LNCAP (cell line): ENCODE data around the gene PRSS33.

Experiments used
- TF ChIP-seq, protein P1 (sequence below): fragments of 450-650 bp; IDR thresholded peaks from 2 replicates; pipeline ENCODE4 v1.5.1; 2017; ENCODE audit warnings: mild to moderate bottlenecking

PRSS33 gene

GRCh38 chr16:2756288-2757015 is 30.9 kb downstream of the PRSS33 start:
- TF ChIP-seq, protein P1, sequence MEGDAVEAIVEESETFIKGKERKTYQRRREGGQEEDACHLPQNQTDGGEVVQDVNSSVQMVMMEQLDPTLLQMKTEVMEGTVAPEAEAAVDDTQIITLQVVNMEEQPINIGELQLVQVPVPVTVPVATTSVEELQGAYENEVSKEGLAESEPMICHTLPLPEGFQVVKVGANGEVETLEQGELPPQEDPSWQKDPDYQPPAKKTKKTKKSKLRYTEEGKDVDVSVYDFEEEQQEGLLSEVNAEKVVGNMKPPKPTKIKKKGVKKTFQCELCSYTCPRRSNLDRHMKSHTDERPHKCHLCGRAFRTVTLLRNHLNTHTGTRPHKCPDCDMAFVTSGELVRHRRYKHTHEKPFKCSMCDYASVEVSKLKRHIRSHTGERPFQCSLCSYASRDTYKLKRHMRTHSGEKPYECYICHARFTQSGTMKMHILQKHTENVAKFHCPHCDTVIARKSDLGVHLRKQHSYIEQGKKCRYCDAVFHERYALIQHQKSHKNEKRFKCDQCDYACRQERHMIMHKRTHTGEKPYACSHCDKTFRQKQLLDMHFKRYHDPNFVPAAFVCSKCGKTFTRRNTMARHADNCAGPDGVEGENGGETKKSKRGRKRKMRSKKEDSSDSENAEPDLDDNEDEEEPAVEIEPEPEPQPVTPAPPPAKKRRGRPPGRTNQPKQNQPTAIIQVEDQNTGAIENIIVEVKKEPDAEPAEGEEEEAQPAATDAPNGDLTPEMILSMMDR = no peak

DNA sequence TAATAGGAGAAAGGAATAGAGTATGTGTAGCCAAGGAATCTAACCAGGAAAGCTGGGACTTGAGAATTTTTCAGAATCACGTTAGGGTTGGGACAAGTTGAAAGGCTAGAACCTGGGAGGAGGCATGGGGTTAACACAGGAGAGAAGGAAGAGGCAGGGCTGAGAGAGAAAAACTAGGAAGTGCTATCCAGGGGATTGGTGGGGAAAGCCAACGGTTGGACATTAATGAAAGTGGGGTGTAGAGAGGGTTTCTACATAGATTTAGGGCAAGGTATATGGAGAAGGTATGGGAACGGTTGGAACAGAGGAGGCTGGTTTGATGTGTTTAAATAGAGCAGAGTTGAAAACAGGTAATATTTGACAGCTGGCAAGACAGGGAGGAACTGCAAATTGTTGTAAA is 32.2 kb downstream of the PRSS33 start:
- TF ChIP-seq, protein P1 = no peak

GRCh38 chr16:2753733-2754020 is 33.7 kb downstream of the PRSS33 start:
- TF ChIP-seq, protein P1 = no peak

GRCh38 chr16:2752850-2753732 is 34.3 kb downstream of the PRSS33 start:
- TF ChIP-seq, protein P1 = no peak

GRCh38 chr16:2752035-2752849 is 35.1 kb downstream of the PRSS33 start, which contains the start of gene SRRM2:
Gene SRRM2, plus strand, starts transcription at chr16:2752638. Its CDS starts 3,727 bp downstream, at chr16:2756365.
- TF ChIP-seq, protein P1 = no peak

- TF ChIP-seq, protein P1 = no peak
Measured at GRCh38 chr16:2751577-2752034, 35.8 kb downstream of the PRSS33 start.

DNA sequence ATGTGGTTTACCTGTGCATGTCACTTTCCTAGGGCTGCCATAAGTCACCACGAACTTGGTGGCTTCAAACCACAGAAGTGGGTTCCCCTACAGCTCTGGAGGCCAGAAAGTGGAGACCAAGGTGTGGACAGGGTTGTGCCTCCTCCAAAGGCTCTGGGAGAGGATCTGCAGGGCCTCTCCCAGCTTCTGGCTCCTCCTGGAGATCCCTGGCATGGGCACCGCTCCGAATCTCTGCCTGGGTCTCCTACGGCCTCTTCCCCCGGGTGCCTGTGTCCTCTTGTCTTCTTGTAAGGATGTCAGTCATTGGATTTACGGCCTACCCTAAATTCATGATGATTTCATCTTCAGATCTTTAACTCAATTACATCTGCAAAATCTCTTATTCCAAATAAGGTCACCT is 37.4 kb downstream of the PRSS33 start:
- TF ChIP-seq, protein P1 = no peak
